BE2C (cell line): ENCODE results near the gene TMEM25.

ENCODE experiments used
- DNase-seq: peaks from one replicate; pipeline ENCODE4 v3.0.0-alpha.2; 2020
- H3K27me3 ChIP-seq: fragments of 250-450 bp; sonication (Bioruptor Pico); 2 replicates; pipeline ENCODE4 v1.5.1; 2020; ENCODE audit warnings: mild to moderate bottlenecking
- H3K36me3 ChIP-seq: fragments of 250-450 bp; sonication (Bioruptor Pico); 2 replicates; pipeline ENCODE4 v1.5.1; 2020; ENCODE audit warnings: mild to moderate bottlenecking
- H3K4me1 ChIP-seq: fragments of 250-450 bp; sonication (Bioruptor Pico); 2 replicates; pipeline ENCODE4 v1.5.1; 2020
- H3K4me3 ChIP-seq: 2 replicates; pipeline ENCODE4 v1.5.1; 2011; ENCODE audit warnings: low read depth, low read length
- H3K9me3 ChIP-seq: fragments of 250-450 bp; sonication (Bioruptor Pico); 2 replicates; pipeline ENCODE4 v1.5.1; 2020
- CTCF ChIP-seq: IDR thresholded peaks from 2 replicates; pipeline ENCODE4 v1.5.1; 2012; ENCODE audit warnings: mild to moderate bottlenecking, low read depth, low read length

The TMEM25 gene

GRCh38 chr11:118544647-118545010 is 13.6 kb downstream of the TMEM25 start:
- no peak for TF ChIP-seq CTCF

GRCh38 chr11:118545533-118545932 is 14.5 kb downstream of the TMEM25 start:
- Histone ChIP-seq H3K4me3 (no peak overlapping the region), H3K4me1 (no peaks in the 10 kb centered on the region), H3K36me3 (peaks cover 5% of the 10 kb centered on the region; the same call in 1 of the 2 replicates), H3K27me3 (no peaks in the 10 kb centered on the region), H3K9me3 (no peaks in the 10 kb centered on the region)
- DNase-seq, result no peak
- TF ChIP-seq CTCF, result no peak

More at GRCh38 chr11:118544647-118545010, 13.6 kb downstream of the TMEM25 start:
- DNase-seq, result no peak
- no peak overlapping the region for H3K4me3 ChIP-seq
- no peaks in the 10 kb centered on the region for H3K4me1 ChIP-seq
- H3K9me3 ChIP-seq, result no peaks in the 10 kb centered on the region
- no peaks in the 10 kb centered on the region for H3K27me3 ChIP-seq
- peaks cover 5% of the 10 kb centered on the region; the same call in 1 of the 2 replicates for H3K36me3 ChIP-seq

GRCh38 chr11:118547132-118547531 is 16.1 kb downstream of the TMEM25 start:
- no peak overlapping the region for H3K4me3 ChIP-seq
- no peak for TF ChIP-seq CTCF
- DNase-seq, result no peak

GRCh38 chr11:118552341-118552740 is 21.3 kb downstream of the TMEM25 start:
- TF ChIP-seq CTCF, result no peak
- no peak for DNase-seq
- peaks cover 9% of the 10 kb centered on the region for H3K36me3 ChIP-seq
- no peaks in the 10 kb centered on the region for H3K9me3 ChIP-seq
- H3K4me3 ChIP-seq, result no peak overlapping the region
- no peaks in the 10 kb centered on the region for H3K4me1 ChIP-seq
- no peaks in the 10 kb centered on the region for H3K27me3 ChIP-seq

More at GRCh38 chr11:118547132-118547531, 16.1 kb downstream of the TMEM25 start:
- H3K9me3 ChIP-seq, result no peaks in the 10 kb centered on the region
- peaks cover 9% of the 10 kb centered on the region; the same call in 1 of the 2 replicates for H3K36me3 ChIP-seq
- no peaks in the 10 kb centered on the region for H3K27me3 ChIP-seq
- no peaks in the 10 kb centered on the region for H3K4me1 ChIP-seq

- TF ChIP-seq CTCF, result no peak
- Histone ChIP-seq H3K9me3 (no peaks in the 10 kb centered on the region), H3K36me3 (peaks cover 7% of the 10 kb centered on the region), H3K4me3 (no peak overlapping the region), H3K27me3 (no peaks in the 10 kb centered on the region), H3K4me1 (no peaks in the 10 kb centered on the region)
- DNase-seq, result no peak
These were observed 29.8 kb downstream of the TMEM25 start for GRCh38 chr11:118560806-118561205.

GRCh38 chr11:118565051-118565450 is 34.1 kb downstream of the TMEM25 start:
- no peaks in the 10 kb centered on the region for H3K36me3 ChIP-seq
- H3K4me3 ChIP-seq, result peak overlapping the region; percentile 84
- H3K27me3 ChIP-seq, result no peaks in the 10 kb centered on the region
- H3K9me3 ChIP-seq, result no peaks in the 10 kb centered on the region
- DNase-seq, result no peak
- H3K4me1 ChIP-seq, result no peaks in the 10 kb centered on the region
- TF ChIP-seq CTCF, result no peak
